ENCODE measurements around the gene ACSM5. TPM values are rescaled to one million over a fixed set of nuclear protein-coding genes. Genes with fewer than 3 reads are reported as not detected.

Gene ACSM5
- total and polyA plus RNA-seq, 4 donors = 4.2 to 240 (median 156) TPM

DNA sequence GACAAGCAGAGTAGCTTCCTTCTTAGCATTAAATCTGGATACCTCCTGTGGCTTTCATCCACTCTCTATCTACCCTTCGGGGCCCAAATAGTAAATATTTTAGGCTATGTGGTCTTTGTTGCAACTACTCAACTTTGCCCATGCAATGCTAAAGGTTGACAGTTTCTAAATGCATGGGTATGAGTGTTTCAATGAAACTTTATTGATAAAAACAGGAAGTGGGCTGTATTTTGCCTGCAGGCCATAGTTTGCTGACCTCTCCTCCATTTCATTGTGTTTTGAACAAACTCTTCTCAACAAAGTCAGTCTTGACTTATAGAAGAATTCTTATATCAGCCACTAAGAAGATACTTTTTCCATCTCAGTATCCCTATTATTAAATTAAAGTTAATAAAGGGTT is 76.1 kb downstream of the ACSM5 start (continued):
- TF ChIP-seq, protein P1, sequence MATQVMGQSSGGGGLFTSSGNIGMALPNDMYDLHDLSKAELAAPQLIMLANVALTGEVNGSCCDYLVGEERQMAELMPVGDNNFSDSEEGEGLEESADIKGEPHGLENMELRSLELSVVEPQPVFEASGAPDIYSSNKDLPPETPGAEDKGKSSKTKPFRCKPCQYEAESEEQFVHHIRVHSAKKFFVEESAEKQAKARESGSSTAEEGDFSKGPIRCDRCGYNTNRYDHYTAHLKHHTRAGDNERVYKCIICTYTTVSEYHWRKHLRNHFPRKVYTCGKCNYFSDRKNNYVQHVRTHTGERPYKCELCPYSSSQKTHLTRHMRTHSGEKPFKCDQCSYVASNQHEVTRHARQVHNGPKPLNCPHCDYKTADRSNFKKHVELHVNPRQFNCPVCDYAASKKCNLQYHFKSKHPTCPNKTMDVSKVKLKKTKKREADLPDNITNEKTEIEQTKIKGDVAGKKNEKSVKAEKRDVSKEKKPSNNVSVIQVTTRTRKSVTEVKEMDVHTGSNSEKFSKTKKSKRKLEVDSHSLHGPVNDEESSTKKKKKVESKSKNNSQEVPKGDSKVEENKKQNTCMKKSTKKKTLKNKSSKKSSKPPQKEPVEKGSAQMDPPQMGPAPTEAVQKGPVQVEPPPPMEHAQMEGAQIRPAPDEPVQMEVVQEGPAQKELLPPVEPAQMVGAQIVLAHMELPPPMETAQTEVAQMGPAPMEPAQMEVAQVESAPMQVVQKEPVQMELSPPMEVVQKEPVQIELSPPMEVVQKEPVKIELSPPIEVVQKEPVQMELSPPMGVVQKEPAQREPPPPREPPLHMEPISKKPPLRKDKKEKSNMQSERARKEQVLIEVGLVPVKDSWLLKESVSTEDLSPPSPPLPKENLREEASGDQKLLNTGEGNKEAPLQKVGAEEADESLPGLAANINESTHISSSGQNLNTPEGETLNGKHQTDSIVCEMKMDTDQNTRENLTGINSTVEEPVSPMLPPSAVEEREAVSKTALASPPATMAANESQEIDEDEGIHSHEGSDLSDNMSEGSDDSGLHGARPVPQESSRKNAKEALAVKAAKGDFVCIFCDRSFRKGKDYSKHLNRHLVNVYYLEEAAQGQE (IDR thresholded peaks at IDR 0.05) = no peak
- no peak for TF ChIP-seq SP1 (IDR thresholded peaks at IDR 0.05)
- TF ChIP-seq NR2F2 (IDR thresholded peaks at IDR 0.05) = no peak
- TF ChIP-seq TAF1 (conservative IDR thresholded peaks at IDR 0.05) = no peak
- no peak for TF ChIP-seq HNF4A (conservative IDR thresholded peaks at IDR 0.05)
- TF ChIP-seq, protein P2, sequence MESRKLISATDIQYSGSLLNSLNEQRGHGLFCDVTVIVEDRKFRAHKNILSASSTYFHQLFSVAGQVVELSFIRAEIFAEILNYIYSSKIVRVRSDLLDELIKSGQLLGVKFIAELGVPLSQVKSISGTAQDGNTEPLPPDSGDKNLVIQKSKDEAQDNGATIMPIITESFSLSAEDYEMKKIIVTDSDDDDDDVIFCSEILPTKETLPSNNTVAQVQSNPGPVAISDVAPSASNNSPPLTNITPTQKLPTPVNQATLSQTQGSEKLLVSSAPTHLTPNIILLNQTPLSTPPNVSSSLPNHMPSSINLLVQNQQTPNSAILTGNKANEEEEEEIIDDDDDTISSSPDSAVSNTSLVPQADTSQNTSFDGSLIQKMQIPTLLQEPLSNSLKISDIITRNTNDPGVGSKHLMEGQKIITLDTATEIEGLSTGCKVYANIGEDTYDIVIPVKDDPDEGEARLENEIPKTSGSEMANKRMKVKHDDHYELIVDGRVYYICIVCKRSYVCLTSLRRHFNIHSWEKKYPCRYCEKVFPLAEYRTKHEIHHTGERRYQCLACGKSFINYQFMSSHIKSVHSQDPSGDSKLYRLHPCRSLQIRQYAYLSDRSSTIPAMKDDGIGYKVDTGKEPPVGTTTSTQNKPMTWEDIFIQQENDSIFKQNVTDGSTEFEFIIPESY (IDR thresholded peaks at IDR 0.05) = no peak
- no peak for TF ChIP-seq FOXA1 (IDR thresholded peaks at IDR 0.05)
- TF ChIP-seq, protein P3, sequence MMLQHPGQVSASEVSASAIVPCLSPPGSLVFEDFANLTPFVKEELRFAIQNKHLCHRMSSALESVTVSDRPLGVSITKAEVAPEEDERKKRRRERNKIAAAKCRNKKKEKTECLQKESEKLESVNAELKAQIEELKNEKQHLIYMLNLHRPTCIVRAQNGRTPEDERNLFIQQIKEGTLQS (IDR thresholded peaks at IDR 0.05) = no peak
- TF ChIP-seq, protein P4, sequence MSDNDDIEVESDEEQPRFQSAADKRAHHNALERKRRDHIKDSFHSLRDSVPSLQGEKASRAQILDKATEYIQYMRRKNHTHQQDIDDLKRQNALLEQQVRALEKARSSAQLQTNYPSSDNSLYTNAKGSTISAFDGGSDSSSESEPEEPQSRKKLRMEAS (IDR thresholded peaks at IDR 0.05) = no peak
- no peak for TF ChIP-seq RXRA (IDR thresholded peaks at IDR 0.05)
- TF ChIP-seq FOXA2 (IDR thresholded peaks at IDR 0.05) = no peak
- TF ChIP-seq HNF4G (IDR thresholded peaks at IDR 0.05) = no peak

Other genes starting within 250 kb of the ACSM5 start
- gene GP2, start 82.0 kb upstream of the ACSM5 start, total RNA-seq = under 1 TPM; 0.09 to 0.25 TPM
- under 1 TPM; 0.29 to 0.31 TPM for gene GP2, start 82.0 kb upstream of the ACSM5 start, polyA plus RNA-seq
- not detected for gene UMOD, start 56.8 kb upstream of the ACSM5 start, total RNA-seq
- gene UMOD, start 56.8 kb upstream of the ACSM5 start, polyA plus RNA-seq = not detected
- not detected for gene PDILT, start 4.8 kb upstream of the ACSM5 start, total RNA-seq
- gene PDILT, start 4.8 kb upstream of the ACSM5 start, polyA plus RNA-seq = not detected
- 1,000 to 10,000 TPM in 1 of 2 donors, 10 to 100 TPM in 1; 30.1 to 1,049 TPM for gene ACSM2A, start 42.0 kb downstream of the ACSM5 start, total RNA-seq
- 100 to 1,000 TPM; 177 to 607 TPM for gene ACSM2A, start 42.0 kb downstream of the ACSM5 start, polyA plus RNA-seq
- gene ACSM2B, start 166.8 kb downstream of the ACSM5 start, total RNA-seq = 100 to 1,000 TPM in 1 of 2 donors, 10 to 100 TPM in 1; 46.0 to 852 TPM
- 100 to 1,000 TPM; 273 to 728 TPM for gene ACSM2B, start 166.8 kb downstream of the ACSM5 start, polyA plus RNA-seq